HG03108 (cell line): ENCODE data around the gene UEVLD.
A peak's percentile ranks its signal among the peaks of the same experiment; 100 is the strongest.
"Not testable (repeated sequence)": the region's sequence is repeated elsewhere in the genome, so short reads cannot be mapped to it uniquely, and the experiment has no call there.

ENCODE experiments used
- ATAC-seq: cut with Tn5 transposase; IDR thresholded peaks from one replicate; pipeline ENCODE4 v1.9.1; 2021; ENCODE audit warnings: moderate library complexity; ENCODE audit not compliant: unreplicated experiment

The UEVLD gene

DNA sequence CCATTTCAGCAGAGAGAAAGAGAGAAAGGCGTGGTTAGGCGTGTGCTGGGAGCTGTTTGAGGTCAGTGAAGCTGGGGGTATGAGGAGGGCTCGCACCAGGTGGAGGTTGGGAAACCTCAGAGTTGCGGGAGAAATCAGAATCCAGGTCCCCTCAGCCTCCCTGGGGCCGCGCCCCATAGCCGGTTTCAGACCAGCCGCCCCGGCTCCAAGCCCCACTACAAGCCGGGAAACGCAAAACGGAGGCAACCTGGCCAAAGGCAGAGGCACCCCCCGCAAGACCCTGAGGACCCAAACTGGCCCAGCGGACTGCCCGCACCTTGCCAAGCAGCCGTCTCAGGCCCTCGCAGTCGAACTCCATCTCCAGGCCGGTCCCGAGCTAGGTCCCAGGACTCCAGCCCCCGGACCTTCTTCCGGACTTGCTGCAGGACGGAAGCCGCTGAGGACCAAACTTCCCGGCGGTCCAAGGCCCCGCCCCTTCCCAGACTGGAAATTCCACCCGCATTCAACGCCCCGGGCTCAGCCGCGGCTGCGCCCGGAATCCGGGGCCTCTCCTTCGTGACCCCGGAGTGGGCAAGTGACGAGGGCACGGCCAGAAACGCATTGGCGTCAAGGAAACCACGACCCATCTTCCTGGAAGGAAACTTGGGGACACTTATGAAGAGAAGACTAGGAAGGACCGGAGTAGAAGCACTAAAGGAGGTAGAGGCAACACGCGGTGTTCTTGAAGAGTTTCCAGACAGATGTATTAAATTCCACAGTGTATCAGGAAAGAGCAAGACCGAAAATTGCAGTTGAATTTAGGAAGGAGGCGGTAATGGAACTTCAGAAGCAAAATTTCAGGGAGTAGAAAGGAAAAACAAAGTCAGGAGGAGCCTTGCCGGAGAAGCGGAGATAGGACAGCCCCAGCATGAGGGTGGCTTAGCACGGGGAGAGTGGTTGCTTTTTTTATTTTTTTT lies at the start of gene UEVLD:
Gene UEVLD (minus strand): TSS at position 438 of the 956 bp plus-strand sequence. CDS start 80 bp downstream, at position 358.
- peak; percentile 54 for ATAC-seq

DNA sequence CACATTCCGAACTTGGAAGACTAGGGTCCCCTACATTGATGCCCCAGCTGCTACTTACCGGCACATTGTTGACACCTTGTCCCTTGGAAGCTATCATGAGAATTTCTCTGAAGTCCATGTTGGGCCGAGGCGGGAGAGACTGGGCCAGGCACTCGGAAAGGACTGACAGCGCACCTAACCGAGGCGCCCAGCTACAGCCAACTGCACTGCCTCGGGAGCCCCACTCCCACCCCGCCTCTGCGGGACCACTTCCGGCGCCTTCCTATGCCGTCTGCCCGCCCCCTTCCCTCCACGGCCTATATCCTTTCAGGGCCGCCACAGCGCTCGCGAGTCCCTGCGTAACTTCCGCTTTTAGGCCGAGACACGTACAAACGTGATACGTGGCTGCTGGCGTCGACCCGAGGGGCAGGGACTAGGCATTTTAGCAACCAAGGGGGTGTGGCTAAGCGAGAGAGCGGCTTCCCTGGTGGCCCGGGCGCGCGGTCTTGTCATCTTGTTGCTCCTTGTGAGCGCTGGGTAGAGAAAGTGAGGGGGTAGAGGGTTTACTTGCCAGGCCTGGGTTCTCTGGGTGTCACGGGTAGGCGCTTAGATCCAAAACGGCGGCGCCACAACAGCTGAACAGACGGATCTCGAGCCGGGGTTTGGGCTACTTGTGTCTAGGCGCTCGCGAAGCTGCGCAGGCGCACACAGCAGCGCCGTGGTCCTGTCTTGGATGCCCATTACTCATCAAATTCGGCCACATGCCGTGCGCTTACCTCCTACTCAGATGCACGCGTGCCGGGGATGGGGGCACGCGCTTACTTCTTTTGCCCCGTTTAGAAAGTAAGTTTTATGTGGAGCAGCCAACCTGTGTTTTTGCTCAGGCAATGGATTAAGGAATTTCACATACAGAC lies 45.9 kb upstream of the UEVLD start, which contains the start of gene SPTY2D1:
Gene SPTY2D1 (minus strand): TSS at position 203 of the 893 bp plus-strand sequence. CDS start 85 bp downstream, at position 118.
- peak; percentile 92 for ATAC-seq

DNA sequence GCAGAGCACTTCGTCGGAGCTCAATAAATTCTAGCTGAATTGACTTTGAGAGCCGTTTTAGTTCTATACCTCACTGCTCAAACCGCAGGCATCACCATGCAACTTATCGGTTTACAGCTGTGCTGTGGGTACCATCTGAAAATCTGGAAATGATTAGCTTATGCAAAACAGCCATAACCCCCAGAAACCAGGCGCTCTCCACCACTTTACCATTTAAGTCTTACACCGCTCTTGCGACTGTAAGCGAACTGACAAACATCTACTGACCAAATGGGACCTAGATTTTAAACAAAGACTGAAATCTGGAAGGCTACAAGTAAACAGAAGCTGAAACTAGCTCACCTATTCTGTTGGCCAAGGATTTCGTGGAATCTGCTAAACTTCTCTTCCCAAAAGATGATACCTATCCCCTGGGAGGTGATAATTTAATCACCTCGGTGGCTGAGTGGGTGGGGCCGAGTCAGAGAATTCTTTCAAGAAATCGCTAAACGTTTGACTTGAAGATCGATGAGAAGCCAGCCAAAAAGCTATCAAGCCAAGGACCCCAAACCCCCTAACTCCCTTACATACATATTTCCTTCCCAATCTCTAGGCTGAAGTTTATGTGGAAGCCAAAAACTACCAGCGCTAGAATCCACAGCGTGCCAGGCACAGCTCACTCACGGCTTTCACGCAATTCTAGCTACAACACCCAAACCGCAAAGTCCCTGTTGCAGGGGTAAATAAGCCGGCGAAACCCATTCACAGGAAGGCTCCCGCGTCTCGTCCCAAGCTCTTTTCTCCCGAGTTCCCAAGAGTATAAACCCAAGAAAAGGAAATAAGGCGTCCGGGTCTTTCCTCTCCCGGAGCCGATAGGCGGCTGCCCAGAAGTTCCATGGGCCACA lies 45.0 kb upstream of the UEVLD start:
- ATAC-seq = peak; percentile 57

DNA sequence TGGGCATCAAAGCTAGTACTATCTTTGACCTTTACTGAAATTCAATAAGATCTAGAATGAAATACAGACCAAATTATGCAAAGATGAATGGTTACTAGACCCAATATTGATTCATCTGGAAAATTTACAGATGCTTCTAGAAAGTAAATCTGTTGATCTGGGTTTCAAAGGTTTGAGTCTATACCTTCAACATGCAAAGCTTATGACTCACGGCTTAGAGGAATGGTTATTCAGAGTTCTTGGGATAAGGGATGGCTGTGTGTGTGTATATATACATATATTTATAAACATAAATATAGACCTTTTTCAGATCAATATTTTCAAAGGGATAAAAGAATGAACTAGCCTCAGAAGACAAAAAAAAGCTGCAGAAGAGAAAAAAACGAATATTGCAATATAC lies 44.3 kb upstream of the UEVLD start:
- ATAC-seq = no peak

DNA sequence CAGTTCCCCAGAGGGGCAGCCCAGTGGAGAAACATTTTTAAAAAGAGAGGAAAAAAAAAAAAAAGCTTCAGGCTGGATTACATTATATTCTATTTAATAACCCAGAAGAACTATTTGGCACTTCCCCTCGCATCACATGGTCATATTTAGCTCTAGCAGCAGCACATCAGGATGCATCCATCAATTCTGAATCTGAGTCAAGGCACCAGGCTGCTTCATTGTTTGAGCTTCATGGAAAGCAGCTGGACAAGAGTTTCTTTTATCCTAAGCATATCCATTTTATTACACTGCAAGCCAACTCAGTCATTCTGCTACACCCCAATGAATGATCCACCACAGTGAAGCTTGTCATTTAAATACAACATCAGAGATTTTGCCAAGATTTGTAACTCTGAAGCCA lies 35.6 kb upstream of the UEVLD start:
- no peak for ATAC-seq

- ATAC-seq = no peak
Observed at GRCh38 chr11:18623707-18624106, 35.2 kb upstream of the UEVLD start.

DNA sequence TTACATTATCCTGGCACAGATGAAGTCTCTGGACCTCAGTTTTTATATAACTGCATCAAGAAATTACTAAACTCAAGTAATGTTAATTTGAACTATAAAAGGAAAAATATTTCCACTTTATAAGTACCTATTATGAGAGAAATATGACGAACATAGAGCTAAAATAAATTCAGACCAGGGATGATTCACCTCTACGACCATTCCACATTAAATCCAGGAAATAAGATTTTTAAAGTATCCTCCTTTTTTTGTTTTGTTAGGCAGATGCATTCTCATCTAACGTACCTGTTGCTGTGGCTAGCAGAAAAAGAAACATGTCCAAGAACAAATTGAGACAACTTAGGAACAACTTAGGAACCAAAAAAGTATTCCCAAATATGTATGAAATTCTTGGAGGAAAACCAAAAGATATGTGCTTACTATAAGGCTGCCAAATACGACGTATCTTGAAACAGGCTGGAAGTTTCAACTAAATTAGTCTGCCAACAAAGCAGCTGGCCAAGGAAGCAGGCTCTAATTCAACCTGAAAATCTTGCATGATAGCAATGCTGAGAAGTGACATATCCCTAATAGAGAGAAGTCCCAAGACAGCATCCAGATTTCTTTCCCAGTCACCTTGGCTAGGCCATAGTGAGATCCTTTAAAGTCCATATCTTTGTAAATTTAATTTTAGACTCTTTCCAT lies 29.9 kb upstream of the UEVLD start:
- ATAC-seq = no peak

- ATAC-seq = no peak
Observed at GRCh38 chr11:18617688-18618341, 29.3 kb upstream of the UEVLD start.

DNA sequence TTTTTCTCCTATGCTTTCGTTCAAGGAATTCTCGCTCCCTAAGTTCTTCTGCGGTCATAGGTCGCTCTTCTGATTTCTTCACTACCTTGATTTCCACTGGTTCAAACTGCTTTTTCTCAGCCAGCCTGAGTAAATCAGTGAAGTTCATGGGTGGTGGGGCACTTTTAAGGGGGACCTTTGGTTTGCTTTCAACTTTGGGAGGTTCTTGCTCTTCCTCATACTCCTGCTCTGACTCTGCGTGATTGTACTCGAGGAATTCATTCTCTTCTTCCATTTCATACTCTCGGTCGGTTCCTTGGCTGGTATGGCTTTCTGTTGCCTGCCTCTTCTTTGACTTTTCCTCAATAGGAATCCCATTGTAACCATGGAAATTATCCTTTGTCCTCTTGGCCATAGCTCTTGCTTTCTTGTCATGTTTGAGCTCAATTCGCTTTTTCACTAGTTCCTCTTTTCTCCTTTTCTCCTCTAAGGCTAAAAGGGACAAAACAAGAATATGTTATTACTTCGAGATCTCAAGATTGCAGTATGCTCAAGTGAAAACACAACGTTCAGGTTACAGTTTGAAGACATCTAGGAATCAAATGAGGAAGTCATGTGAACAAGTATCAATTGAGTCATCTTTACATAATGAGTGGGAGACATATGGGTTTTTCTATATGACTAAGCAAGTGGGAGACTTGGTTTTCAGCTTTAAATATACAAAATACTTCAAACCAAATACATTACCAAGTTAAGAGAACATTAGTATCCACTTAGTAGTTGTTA lies 27.3 kb upstream of the UEVLD start:
- peak; percentile 88 for ATAC-seq

GRCh38 chr11:18614667-18615066 lies 26.1 kb upstream of the UEVLD start:
- ATAC-seq = no peak

GRCh38 chr11:18612394-18612793 lies 23.9 kb upstream of the UEVLD start:
- ATAC-seq = no peak

DNA sequence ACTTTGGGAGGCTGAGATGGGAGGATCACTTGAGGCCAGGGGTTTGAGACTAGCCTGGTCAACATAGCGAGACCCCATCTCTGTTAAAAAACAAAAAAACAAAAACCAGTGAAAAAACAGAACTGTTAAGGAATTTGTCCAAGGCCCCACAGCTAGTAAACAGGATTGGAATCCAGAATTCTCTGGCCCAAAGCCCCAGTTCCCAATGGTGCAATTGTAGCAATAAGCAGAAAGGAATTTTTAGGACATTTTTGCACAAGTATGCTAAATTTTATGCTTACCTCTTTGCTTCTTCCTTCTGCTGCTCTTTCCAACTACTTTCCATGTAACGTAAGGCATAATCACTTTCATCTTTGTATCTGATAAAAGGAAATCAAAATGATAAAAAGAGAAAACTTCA lies 22.7 kb upstream of the UEVLD start:
- ATAC-seq = no peak

GRCh38 chr11:18608376-18608775 lies 19.8 kb upstream of the UEVLD start:
- no peak for ATAC-seq

- ATAC-seq = no peak
Observed at GRCh38 chr11:18600915-18601569, 12.5 kb upstream of the UEVLD start.

DNA sequence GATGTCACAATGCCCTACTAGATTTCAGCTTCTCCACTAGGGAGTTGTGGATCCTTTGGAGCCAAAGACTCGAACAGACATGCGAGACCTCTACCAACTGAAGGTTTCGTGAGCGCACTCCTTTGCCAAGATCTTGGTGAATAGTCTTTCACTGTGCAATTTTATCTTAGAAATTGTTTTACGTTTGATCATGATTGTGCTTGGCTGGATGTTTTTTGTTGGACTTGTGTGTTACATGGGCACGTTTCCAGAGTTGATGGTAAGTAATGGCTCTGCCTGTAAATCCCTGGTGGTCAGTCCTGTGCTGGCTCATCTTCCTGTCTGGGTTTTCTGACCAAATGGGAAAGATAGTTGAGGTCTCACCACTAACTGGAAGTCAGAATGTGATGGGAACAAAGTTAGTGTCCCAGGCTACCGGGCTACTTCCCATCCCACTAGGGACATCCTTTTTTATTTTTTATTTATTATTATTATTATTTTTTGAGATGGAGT lies 11.3 kb upstream of the UEVLD start, which contains the start of gene MISFA:
Gene MISFA (plus strand): TSS at position 51 of the 492 bp plus-strand sequence. CDS start 140 bp downstream, at position 191.
- no peak for ATAC-seq

DNA sequence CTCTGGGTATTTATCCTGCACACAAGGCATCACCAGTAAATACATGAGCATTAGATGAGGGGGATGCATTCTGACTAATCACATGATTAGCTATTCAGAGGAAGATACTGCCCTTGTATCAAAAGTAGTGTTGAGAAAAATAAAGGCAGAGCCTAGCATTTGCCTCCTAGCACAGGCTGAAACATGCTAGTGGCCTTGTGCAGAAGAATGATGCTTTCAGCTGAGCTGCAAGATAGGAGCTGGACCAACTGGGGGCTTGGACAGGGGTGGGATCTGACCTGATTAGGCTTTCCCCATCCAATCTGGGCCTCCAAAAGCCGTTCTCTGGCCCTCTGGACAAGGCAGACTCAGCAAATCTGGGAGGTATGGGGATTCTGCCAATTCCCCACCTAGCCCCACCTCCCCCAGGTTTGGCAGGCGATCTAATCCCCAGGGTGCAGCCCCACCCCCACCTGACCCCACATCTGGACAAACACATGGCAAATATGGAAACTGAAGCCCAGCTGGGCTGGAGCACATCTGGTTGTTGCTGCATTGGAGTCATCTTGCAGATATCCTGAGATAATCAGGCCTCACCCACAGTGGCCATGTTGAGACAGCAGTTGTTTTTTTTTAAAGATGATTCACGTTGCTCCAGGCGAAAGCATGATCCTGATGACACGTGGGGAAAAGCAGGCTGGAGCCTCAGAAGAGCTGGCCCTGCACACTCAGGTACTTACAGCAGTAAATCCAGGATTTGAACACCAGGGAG lies 6.6 kb upstream of the UEVLD start:
- ATAC-seq = no peak

DNA sequence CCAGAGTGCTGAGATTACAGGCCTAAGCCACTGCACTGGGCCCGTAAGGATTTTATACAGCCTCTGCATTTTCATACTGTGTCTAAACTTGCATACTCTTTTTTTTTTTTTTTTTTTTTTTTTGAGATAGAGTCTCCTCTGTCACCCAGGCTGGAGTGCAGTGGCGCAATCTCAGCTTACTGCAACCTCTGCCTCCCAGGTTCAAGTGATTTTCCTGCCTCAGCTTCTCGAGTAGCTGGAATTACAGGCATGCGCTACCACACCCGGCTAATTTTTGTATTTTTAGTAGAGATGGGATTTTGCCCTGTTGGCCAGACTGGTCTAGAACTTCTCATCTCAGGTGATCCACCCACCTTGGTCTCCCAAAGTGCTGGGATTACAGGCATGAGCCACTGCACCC lies 5.6 kb upstream of the UEVLD start:
- not testable (repeated sequence) for ATAC-seq
